GM12865 (cell line): ENCODE data around the gene PDE4B.

Experiments used
- DNase-seq: peaks from one replicate; pipeline ENCODE4 v3.0.0; 2010; ENCODE audit warnings: low read depth
- H3K4me3 ChIP-seq: 2 replicates; pipeline ENCODE4 v1.5.1; 2011; ENCODE audit warnings: mild to moderate bottlenecking, low read depth, low read length, control low read depth
- CTCF ChIP-seq: IDR thresholded peaks from 2 replicates; pipeline ENCODE4 v1.5.1; 2011; ENCODE audit warnings: low read length, control low read depth, low read depth, inconsistent platforms; ENCODE audit not compliant: insufficient read depth; ENCODE audit errors: missing control alignments

Gene PDE4B

GRCh38 chr1:66290761-66291530 lies 498.3 kb downstream of the PDE4B start:
- no peak overlapping the region for H3K4me3 ChIP-seq
- no peak for DNase-seq
- no peak for TF ChIP-seq CTCF

- no peak overlapping the region for H3K4me3 ChIP-seq
- no peak for DNase-seq
- no peak for TF ChIP-seq CTCF
Observed at GRCh38 chr1:66291531-66291864, 498.8 kb downstream of the PDE4B start.

GRCh38 chr1:66292305-66292704 lies 499.6 kb downstream of the PDE4B start:
- DNase-seq: no peak
- H3K4me3 ChIP-seq: no peak overlapping the region
- no peak for TF ChIP-seq CTCF

- no peak for DNase-seq
- TF ChIP-seq CTCF: no peak
- no peak overlapping the region for H3K4me3 ChIP-seq
Observed at GRCh38 chr1:66292944-66293343, 500.2 kb downstream of the PDE4B start.

- H3K4me3 ChIP-seq: no peak overlapping the region
- DNase-seq: no peak
- no peak for TF ChIP-seq CTCF
Observed at GRCh38 chr1:66294707-66295370, 502.1 kb downstream of the PDE4B start.

GRCh38 chr1:66295803-66296202 lies 503.1 kb downstream of the PDE4B start:
- no peak overlapping the region for H3K4me3 ChIP-seq
- no peak for DNase-seq
- TF ChIP-seq CTCF: no peak
